NT2/D1 (cell line): ENCODE measurements around the gene CDKN2B-AS1.

Experiments used
- DNase-seq: peaks from one replicate; pipeline ENCODE4 v3.0.0-alpha.2; 2011; ENCODE audit warnings: low read depth, low spot score
- H3K27me3 ChIP-seq: 2 replicates; pipeline ENCODE4 v1.6.0; 2011; ENCODE audit warnings: mild to moderate bottlenecking; ENCODE audit not compliant: insufficient read length, insufficient read depth
- H3K36me3 ChIP-seq: 2 replicates; pipeline ENCODE4 v1.6.1; 2011; ENCODE audit warnings: mild to moderate bottlenecking, low read length, mixed read lengths; ENCODE audit not compliant: insufficient read depth, insufficient read length
- H3K4me1 ChIP-seq: 2 replicates; pipeline ENCODE4 v1.5.1; 2011; ENCODE audit not compliant: insufficient read depth, insufficient read length
- H3K4me3 ChIP-seq: 2 replicates; pipeline ENCODE4 v1.5.1; 2011; ENCODE audit warnings: low read depth; ENCODE audit not compliant: insufficient read length
- H3K9ac ChIP-seq: 2 replicates; pipeline ENCODE4 v1.6.0; 2011; ENCODE audit warnings: low read depth; ENCODE audit not compliant: insufficient read length
- H3K9me3 ChIP-seq: 2 replicates; pipeline ENCODE4 v1.5.1; 2011; ENCODE audit warnings: mild to moderate bottlenecking, low read length; ENCODE audit not compliant: insufficient read depth
- SUZ12 ChIP-seq: IDR thresholded peaks from 2 replicates; pipeline ENCODE4 v1.6.1; 2011; ENCODE audit not compliant: insufficient read length, insufficient read depth; ENCODE audit errors: extremely low read depth
- YY1 ChIP-seq: IDR thresholded peaks from 2 replicates; pipeline ENCODE4 v1.6.1; 2011; ENCODE audit not compliant: insufficient read length, insufficient read depth
- ZNF274 ChIP-seq: IDR thresholded peaks from 2 replicates; pipeline ENCODE4 v1.6.1; 2011; ENCODE audit warnings: mild to moderate bottlenecking, low read depth, low read length

Gene CDKN2B-AS1

GRCh38 chr9:21993007-21993406, 1.6 kb upstream of the CDKN2B-AS1 start:
- no peak overlapping the region for H3K4me3 ChIP-seq
- no peaks in the 10 kb centered on the region for H3K36me3 ChIP-seq
- peaks cover 3% of the 10 kb centered on the region for H3K4me1 ChIP-seq
- no peaks in the 10 kb centered on the region for H3K9me3 ChIP-seq
- peaks cover 95% of the 10 kb centered on the region for H3K27me3 ChIP-seq
- TF ChIP-seq YY1 (no peak), SUZ12 (no peak), ZNF274 (no peak)
- DNase-seq, result no peak
- no peak overlapping the region for H3K9ac ChIP-seq

- H3K4me1 ChIP-seq, result peaks cover 3% of the 10 kb centered on the region
- peak within 1 kb of the TSS; percentile 72 for H3K9ac ChIP-seq
- peaks cover 93% of the 10 kb centered on the region for H3K27me3 ChIP-seq
- no peaks in the 10 kb centered on the region for H3K9me3 ChIP-seq
- peak within 1 kb of the TSS; percentile 68 for H3K4me3 ChIP-seq
- TF ChIP-seq SUZ12, result no peak
- no peaks in the 10 kb centered on the region for H3K36me3 ChIP-seq
- no peak for DNase-seq
These were observed 567 bp upstream of the CDKN2B-AS1 start, which contains the start of gene CDKN2A for GRCh38 chr9:21993893-21994555. Gene CDKN2A, minus strand, starts transcription at chr9:21994392.

GRCh38 chr9:21995006-21995665, 545 bp downstream of the CDKN2B-AS1 start:
- H3K27me3 ChIP-seq, result peaks cover 93% of the 10 kb centered on the region
- H3K36me3 ChIP-seq, result no peaks in the 10 kb centered on the region
- H3K4me3 ChIP-seq, result peak overlapping the region; percentile 68
- DNase-seq, result no peak
- no peak for TF ChIP-seq YY1
- no peak for TF ChIP-seq ZNF274
- no peak for TF ChIP-seq SUZ12
- peak overlapping the region; percentile 65 for H3K9ac ChIP-seq
- no peaks in the 10 kb centered on the region for H3K9me3 ChIP-seq
- no peaks in the 10 kb centered on the region for H3K4me1 ChIP-seq

GRCh38 chr9:21995666-21996398, 1.2 kb downstream of the CDKN2B-AS1 start:
- no peak for DNase-seq
- no peaks in the 10 kb centered on the region for H3K9me3 ChIP-seq
- peaks cover 92% of the 10 kb centered on the region for H3K27me3 ChIP-seq
- H3K4me1 ChIP-seq, result no peaks in the 10 kb centered on the region
- TF ChIP-seq SUZ12 (no peak), YY1 (no peak), ZNF274 (no peak)
- no peaks in the 10 kb centered on the region for H3K36me3 ChIP-seq
- peak overlapping the region; percentile 68 for H3K4me3 ChIP-seq
- H3K9ac ChIP-seq, result peak overlapping the region; percentile 65

- Histone ChIP-seq H3K27me3 (peaks cover 92% of the 10 kb centered on the region), H3K4me3 (no peak overlapping the region), H3K9ac (no peak overlapping the region), H3K4me1 (no peaks in the 10 kb centered on the region), H3K9me3 (no peaks in the 10 kb centered on the region), H3K36me3 (no peaks in the 10 kb centered on the region)
- DNase-seq, result no peak
- TF ChIP-seq ZNF274 (no peak), YY1 (no peak), SUZ12 (no peak)
These were observed 1.8 kb downstream of the CDKN2B-AS1 start for GRCh38 chr9:21996438-21996837.

- no peak for TF ChIP-seq YY1
- TF ChIP-seq SUZ12, result no peak
- TF ChIP-seq ZNF274, result no peak
- Histone ChIP-seq H3K4me1 (no peaks in the 10 kb centered on the region), H3K36me3 (no peaks in the 10 kb centered on the region), H3K9ac (no peak overlapping the region), H3K27me3 (peaks cover 92% of the 10 kb centered on the region), H3K9me3 (no peaks in the 10 kb centered on the region), H3K4me3 (no peak overlapping the region)
- no peak for DNase-seq
These were observed 2.3 kb downstream of the CDKN2B-AS1 start for GRCh38 chr9:21996858-21997257.

- H3K9me3 ChIP-seq, result no peaks in the 10 kb centered on the region
- TF ChIP-seq YY1, result no peak
- no peak for TF ChIP-seq ZNF274
- TF ChIP-seq SUZ12, result no peak
- no peaks in the 10 kb centered on the region for H3K36me3 ChIP-seq
- H3K27me3 ChIP-seq, result peaks cover 92% of the 10 kb centered on the region
- no peak overlapping the region for H3K9ac ChIP-seq
- H3K4me3 ChIP-seq, result no peak overlapping the region
- no peak for DNase-seq
- no peaks in the 10 kb centered on the region for H3K4me1 ChIP-seq
These were observed 2.9 kb downstream of the CDKN2B-AS1 start for GRCh38 chr9:21997480-21997879.
